ENCODE results near the gene IL18R1.

Gene IL18R1

DNA sequence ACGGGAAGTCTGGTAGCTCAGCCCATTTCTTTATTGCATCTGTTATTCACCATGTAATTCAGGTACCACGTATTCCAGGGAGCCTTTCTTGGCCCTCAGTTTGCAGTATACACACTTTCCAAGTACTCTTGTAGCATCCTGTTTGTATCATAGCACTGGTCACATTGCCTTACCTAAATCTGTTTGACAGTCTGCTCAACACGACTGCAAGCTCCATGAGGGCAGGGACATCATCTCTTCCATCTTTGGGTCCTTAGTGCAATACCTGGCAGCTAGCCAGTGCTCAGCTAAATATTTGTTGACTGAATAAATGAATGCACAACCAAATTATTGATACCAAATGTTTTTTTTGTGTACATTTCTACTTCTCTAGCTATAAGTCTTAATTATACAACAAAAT, 11.2 kb upstream of the IL18R1 start:
- no peak for DNase-seq (ENCODE audit: low read depth)

DNA sequence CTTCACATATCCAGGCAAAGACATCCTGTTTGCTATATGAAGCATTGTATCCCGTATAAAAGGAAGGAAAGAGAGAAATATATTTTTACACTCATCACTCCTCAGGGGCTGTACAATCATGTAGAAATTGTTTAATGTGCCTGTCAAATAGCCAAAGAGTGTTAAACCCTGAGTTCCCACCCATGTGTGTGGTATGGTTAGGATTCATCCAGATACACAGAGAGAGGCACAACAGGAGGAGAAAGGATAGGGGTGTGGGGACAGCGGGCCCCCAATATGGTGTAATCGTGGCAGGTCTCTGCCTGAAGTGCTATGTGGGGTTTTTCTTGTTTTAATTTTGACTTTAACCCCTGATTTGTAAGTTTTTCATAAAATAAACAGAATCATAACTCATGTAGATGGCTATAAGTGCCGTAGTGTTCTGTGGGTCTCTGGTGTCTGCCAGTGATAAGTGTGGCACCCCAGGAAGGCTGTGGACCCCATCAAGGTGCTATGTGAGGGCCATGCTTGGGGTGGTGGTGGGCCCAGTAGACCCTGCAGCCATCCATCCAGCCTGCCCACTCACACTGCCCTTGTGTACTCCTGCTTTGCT, 10.2 kb upstream of the IL18R1 start:
- no peak for DNase-seq (ENCODE audit: low read depth)

DNA sequence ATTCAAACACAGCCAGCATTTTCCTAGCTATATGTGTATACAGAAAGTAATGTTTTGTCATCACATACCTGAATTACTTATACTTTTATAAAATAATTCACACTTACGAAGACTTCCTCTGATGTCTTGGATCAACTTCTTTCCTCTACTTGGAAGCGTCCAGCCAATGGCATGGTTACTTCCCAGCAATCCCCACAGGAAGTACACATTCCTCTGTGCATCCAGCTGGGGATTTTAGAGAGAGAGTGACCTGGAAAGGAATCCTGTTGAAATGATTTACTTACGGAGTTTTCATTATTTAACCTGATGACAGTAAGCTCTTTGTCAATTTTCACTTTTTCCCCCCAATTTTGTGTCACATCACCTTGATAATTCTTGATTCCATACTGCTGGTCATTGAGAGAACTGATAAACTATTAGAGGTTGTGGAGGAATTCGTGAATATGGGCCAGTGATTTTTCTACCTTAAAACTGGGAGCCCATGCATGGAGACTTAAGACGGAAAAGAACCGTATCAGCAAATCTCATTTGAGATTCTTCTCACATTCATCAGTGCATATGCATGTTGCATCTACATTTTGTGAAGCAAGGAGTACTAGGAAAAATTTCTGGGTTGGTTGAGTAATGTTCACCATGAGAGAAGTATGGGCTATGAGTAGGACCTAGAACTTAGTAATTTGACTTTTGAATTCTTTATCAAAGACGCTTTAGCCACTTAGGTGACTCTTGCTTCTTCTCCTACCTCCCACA, 9.0 kb upstream of the IL18R1 start:
- no peak for DNase-seq (ENCODE audit: low read depth)

DNA sequence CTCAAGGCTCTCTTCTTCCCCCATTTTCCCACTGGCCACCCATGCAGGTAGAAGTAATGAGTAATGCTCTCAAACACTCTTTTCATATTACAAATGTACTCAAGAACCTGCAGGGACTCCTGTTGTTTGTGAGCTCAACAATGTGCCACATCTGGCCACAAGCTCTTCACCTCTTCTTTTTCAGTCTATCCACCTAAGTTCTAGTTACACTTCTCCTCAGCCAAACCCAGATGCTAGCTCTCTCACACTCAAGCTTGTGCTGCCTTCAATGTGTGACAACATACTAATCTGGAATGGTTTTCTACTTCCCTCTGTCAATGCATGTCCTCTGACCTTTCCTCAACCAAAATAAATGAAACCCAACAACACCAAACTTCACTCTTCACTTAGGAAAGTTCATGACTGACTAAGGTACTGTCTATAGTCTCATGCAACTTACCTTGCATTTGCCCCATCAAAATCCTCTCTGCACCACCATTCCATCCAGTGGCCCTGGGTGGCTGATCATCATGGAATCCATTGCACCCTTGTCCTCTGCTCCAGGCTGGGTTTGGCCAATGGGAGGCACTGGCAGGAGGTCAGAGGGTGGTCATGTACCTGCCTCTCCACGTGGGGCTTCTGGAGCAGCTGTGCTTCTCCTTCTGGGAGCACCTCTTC, 5.3 kb upstream of the IL18R1 start:
- DNase-seq (ENCODE audit: low read depth) = no peak

DNA sequence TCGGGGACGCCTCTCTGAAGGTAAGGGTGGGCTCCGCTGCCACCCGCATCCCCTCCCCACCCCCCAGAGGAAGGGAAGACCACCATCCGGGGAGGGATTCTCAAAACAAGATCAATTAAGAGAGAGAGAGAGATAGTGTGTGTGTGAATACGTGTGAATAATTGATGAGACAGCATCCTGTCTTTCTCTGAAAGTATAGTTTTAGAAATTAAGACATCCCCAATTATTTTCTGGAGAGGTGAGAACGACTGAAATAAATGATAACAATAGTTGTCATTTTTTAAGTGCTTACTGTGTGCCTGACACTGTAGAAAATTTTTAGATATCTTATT, 751 bp downstream of the IL18R1 start:
- no peak for DNase-seq (ENCODE audit: low read depth)

DNA sequence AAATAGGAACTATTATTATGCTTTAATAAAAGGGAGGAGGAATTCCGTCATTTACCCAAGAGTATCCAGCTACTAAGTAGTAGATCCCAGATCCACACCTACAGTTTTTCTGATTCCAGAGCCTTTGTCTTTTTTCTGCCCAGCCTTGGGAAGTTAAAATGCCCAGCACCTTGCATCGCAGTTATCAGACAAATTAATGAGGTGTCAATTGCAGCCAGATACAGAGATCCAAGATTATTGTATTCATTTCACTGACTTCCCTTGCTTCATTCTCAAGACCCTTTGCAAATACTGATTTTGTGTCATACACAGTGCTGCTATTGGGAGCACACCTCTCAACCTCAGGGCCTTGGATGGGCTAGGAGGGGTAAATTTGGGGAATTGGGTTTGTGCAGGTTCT, 1.1 kb downstream of the IL18R1 start:
- DNase-seq (ENCODE audit: low read depth) = no peak

DNA sequence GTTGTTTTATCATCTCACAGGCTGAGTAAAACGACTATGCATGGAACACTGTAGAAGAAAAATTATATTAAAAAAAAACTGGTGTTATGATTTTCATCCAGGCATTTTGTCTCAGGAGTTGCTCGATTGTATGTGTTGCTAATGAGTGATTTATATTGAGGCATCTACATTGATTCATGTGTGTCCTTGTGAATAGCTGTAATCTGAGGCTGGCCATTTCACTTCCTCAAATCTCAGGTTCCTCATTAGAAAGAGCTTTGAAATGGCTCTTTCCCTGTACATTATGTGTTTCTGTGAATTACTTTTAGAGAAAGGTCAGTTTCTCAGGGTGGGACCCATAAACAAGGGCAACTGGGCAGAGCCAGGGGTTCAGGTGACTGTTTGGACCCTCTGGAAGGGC, 2.3 kb downstream of the IL18R1 start:
- DNase-seq (ENCODE audit: low read depth) = no peak

DNA sequence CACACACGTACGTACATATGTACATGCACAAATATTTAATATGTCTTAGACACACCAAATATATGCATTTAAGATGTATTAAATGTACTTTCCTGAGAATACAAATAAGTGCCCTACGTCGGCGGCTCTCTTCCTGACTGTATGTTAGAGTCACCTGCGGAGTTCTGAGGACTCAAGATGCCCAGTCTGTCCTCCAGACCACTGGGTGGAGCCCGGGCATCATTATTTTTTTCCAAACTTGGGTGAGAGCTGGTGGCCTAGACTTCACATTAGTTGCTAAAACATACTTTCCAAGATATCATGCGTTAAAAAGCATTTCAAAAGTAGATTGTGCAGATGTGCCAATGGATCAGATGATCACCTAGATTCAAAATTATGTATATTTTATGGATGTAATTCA, 2.9 kb downstream of the IL18R1 start:
- no peak for DNase-seq (ENCODE audit: low read depth)

DNA sequence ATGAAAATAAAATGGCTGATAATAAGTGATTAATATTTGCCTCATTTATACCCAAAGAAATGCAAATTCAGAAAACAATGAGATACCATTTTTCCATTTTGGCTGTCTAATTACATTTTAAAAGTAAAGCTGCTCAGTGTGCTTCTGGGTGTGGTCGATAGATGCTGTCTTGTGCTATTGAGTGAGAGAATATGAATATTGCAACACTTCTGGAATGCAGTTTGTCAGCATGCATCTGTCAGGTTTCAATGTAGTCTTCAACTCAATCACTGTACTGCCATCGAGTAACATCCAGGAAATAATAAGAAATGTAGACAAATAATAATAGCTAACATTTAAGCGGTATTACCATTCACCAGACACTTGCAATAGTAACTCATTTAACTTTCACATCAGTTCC, 3.9 kb downstream of the IL18R1 start:
- no peak for DNase-seq (ENCODE audit: low read depth)

DNA sequence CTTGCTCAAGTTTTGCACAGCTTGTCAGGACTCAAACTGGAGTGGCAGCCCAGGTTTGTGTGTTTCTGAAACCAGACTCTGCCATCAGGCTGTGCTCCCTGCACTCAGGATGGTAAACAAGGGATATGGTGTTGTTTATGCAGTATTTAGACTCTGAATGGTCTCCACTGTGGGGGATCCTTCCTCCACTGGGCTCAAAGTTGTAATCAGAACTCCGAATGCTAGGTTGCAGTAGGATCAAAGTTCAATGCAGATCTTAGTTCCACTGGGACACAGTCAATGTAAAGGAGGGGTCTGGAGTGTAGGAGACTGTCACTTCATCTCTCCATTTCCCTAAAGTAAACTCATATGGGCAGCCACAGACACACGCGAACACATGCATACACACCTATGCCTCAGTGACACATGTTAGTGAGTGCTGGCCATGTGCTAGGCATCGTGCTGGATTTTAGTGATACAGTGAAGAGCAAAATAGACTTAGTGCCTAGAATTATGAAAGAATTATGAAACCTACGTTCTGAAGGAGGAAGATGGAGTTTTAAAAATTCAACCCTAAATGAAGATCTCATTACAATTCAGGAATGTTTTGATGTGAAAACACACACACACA, 6.1 kb downstream of the IL18R1 start:
- DNase-seq (ENCODE audit: low read depth) = no peak

DNA sequence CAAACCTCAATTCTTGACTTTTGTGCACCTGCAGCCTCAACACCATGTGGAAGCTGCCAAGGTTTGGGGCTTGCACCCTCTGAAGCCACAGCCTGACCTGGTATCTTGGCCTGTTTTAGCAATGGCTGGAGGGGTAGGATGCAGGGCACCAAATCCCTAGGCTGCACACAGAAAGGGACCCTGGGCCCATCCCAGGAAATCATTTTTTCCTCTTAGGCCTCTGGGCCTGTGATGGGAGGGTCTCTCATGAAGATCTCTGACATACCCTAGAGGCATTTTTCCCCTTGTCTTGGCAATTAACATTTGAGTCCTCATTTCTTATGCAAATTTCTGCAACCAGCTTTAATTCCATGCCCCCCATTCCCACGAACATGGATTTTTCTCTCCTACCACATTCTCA, 10.2 kb downstream of the IL18R1 start:
- no peak for DNase-seq (ENCODE audit: low read depth)

DNA sequence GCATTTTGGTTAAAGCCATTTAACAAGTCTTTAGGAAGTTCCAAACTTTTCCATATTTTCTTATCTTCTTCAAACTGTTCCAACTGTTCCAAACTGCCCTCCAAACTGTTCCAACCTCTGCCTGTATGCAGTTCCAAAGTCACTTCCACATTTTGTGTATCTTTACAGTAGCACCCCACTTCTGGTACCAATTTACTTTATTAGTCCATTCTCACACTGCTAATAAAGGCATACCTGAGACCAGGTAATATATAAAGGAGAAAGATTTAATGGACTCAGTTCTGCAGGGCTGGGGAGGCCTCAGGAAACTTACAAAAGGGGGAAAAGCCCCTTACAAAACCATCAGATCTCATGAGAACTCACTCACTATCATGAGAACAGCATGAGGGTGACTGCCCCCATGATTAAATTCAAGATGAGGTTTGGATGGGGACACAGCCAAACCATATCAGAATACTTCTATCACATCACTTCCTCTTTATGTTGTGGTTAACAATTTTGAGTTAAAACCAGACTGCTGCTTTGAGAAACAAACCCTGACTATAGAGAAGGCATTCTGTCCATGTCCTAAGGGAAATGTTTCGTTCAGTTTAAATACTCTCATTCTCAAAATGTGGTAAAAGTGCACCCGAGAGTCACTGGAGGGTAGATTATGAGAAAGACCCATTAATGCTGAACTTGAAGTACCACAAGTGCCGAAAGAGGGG, 11.0 kb downstream of the IL18R1 start:
- no peak for DNase-seq (ENCODE audit: low read depth)

DNA sequence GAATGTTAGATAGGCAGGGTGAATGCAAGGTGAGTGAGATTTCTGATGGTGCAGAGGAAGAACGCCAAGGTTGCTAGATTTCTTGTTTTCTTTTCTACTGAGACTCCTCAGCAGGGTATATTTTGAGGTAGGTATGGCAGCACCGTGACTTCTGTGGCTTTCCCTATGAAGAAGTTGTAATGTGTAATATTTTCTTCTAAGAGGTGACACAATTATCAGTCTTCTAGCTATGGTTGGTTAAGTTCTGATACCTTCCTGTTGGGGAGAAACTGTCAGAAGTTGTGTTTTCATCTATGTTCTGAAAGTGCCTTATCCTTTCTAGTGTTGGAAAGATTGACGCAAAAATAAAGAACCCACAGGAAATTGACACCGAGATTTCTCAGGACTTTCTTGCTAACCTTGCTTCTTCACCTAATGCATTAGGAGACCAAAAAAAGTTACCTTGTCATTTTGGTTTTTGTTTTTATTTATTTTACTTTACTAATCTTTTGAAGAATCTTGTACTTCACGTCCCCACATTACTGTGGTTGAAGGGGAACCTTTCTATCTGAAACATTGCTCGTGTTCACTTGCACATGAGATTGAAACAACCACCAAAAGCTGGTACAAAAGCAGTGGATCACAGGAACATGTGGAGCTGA, 11.9 kb downstream of the IL18R1 start:
- DNase-seq (ENCODE audit: low read depth) = no peak

DNA sequence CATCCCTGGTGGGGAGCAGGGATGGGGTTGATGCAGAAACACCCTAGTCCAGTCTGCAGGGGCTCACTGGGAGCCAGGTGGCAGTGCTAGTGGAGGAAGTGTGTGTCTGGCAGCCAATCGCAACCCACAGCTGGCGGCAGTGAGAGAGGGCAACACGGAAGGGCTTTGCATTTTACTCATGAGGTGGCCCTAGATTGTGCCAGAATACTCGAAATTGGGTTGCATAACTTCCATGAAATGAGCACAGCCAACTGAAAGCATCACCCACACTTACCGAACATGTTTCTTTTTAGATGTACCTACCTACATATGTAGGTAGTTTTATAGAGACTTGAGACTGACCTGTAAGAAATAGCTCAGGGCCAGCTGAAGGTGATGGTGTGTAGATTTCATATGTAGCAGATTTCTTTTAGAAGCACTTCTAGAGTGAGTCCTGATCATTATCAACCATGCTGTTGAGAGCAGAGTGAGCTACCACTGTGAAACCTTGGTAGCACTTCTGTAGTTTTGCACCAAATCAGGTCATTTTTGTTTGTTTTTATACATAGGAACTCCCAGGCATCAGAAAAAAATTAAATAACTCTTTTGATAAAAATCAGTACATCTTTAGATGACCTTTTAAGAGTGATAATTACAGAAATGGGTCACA, 13.0 kb downstream of the IL18R1 start:
- DNase-seq (ENCODE audit: low read depth) = no peak

DNA sequence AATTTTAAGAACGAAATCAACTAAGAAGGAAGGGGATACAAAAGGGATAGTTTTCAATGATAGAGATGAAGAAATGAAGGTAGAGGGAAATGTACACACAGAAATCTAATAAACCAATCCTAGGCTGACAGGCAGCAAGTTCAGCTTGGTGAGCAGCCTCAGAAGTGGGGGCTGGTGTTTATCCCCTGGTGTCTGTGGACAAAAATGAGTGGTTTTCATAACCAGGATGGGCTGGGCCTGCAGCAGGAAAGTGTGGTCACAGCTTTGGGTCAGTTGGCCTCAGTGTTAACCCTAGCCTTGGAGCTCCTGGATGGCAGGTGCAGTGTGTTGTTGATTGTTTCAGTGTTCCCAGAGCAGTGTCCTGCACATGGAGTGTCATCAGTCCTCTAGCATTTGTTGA, 14.3 kb downstream of the IL18R1 start:
- DNase-seq (ENCODE audit: low read depth) = no peak

DNA sequence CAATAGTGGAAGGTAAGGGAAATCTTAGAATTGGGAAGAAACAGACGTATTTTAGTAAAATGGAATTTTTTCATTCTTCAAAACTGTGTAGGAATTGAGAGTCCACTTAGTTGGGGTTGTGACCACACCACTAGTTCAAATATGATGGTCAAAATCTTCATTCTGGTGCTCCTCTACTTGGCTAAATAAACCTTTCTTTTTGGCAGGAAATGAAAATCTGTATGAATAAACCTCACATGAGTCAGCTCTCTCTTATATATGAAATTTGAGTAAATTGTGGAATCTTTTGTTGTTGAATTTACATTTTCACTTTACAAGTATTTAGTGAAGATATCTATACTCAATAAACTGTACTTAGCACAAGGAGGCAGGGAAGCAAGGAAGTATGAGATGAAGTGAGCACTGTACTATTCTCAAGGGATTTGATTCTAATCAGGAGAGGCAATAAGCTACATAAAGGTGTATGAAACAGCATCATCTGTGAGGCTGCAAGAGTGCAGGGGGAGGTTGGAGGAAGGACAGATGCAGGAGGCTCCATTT, 20.5 kb downstream of the IL18R1 start:
- no peak for DNase-seq (ENCODE audit: low read depth)

DNA sequence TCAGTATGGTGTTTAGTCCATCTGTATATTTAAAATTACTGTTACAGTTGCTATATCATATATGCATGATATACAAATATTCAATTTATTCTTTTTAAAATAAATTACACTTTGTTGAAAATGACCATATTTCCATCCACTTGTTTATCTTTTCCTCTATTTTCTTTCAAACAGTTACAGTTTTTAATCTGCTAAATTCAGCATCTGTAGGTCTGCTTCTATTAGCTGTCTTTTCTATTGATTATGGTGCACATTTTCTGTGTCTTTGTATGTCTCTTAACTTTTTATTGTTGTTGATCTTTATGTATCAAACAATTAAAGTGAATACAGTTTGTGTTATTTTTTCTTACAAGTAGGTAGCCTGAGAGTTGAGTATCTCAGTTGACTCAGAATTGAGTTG, 28.1 kb downstream of the IL18R1 start:
- DNase-seq (ENCODE audit: low read depth) = no peak

DNA sequence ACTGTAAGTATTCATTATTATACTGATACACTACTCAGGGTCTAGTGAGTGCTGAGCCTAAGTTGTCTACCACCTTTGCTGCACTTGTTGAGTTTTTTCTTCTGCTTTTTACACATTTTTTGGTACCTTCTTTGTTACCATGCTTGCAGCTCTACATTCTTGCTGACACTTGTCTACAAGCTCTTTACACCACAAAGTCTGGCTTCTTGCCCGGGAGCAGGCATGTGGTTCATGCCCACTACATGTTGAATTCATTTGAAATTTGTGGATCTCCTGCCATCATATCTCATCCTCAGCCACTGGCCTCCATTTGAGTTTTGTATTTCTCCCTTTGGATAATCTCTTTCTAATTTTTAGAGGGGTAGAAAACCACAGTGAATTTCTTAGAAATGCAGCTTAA, 29.9 kb downstream of the IL18R1 start:
- no peak for DNase-seq (ENCODE audit: low read depth)

DNA sequence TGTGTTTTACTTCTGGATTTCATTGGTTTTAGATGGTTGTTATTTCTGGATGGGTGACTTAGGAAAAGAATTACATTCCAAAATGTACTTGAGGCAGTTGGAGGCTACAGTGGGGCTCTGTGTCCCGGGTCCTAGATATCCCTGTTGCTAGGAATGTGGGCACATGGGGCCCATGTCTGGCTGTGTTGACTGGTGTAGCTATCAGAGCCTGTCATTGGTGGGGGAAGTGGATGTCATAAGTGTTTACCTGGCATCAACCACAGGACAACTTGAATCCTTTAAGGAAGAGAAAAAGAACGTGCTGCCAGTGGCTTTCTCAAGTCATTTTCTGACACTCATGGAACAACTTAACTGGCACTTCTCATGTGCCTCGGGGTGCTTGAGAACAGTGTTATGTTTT, 30.4 kb downstream of the IL18R1 start:
- no peak for DNase-seq (ENCODE audit: low read depth)

DNA sequence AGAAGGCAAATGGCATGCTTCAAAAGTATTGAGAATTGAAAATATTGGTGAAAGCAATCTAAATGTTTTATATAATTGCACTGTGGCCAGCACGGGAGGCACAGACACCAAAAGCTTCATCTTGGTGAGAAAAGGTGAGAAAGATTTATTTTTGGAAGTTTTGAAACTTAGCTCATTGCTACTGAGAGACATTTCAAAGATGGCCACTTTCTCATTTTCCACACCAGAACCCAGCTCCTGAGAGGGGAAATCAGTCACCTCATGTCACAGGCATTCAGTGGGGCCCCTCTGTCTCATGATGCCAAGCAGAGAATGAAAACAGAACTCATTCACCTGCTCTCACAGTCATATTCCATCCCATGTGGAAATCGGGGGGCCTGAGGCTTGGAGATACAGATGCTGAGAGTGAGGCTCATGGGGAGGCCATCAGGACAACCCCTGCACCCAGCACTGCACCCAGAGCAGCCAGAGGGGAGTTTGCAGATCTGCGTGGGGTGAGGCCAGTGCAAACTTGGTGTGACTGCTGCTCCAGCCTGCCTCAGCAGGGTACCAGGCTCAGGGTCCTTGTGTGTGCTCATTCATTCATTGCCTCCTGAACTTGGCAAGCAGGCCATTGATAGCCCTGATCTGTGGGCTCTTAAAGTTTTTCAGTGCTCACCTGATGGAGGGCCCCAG, 31.4 kb downstream of the IL18R1 start:
- DNase-seq (ENCODE audit: low read depth) = no peak
